HCT116 (cell line): ENCODE measurements around the gene C6orf62. TPM values are rescaled to one million over a fixed set of nuclear protein-coding genes. Genes with fewer than 3 reads are reported as not detected.

Source experiments
- ATAC-seq: fragments of 200-7000 bp; cut with Tn5 transposase; 2 replicates; pipeline ENCODE4 v1.9.1; 2020; ENCODE audit warnings: mild to moderate bottlenecking, moderate library complexity
- BruUV-seq: library from RNA; stranded (reverse); fragments of 400-500 nt; replicated peaks from 2 replicates; lab custom pipeline; 2021; lab: Mats Ljungman, UMichigan
- CTCF ChIA-PET: fragments of 300-600 bp; sonication (Branson Sonifier 250); formaldehyde crosslinking; loops from one replicate; lab custom pipeline; 2021; ENCODE audit warnings: antibody characterized with exemption; lab: Charles Lee
- POLR2A ChIA-PET: fragments of 300-600, 350-600 bp; sonication (Branson Sonifier 250); formaldehyde crosslinking; loops from one replicate; lab custom pipeline; 2021; ENCODE audit warnings: antibody characterized with exemption; lab: Charles Lee
- RAD21 ChIA-PET, 2 experiments: fragments of 300-600 bp; sonication (Branson Sonifier 250); formaldehyde crosslinking; loops; one replicate each; lab custom pipeline; 2023; ENCODE audit warnings: low total read pairs in 2 of 2; ENCODE audit not compliant: uncharacterized antibody in 2 of 2, unreplicated experiment in 2 of 2, low non-redundant PET in 1 of 2; lab: Charles Lee
- DNase-seq: peaks from one replicate; pipeline ENCODE4 v3.0.0-alpha.2; 2010; ENCODE audit warnings: low read depth, low spot score
- H2AFZ ChIP-seq: fragments of 200-600 bp; shearing (Covaris generic), sonication (generic); 2 replicates; pipeline ENCODE4 v1.6.1; 2017; ENCODE audit warnings: low read depth, mixed run types, mixed read lengths, antibody characterized with exemption, low read length; ENCODE audit not compliant: poor library complexity, severe bottlenecking
- H3K27ac ChIP-seq: 2 replicates; pipeline ENCODE4 v1.5.1; 2012; ENCODE audit warnings: low read depth, low read length
- H3K27me3 ChIP-seq: fragments of 200-600 bp; sonication (generic); 2 replicates; pipeline ENCODE4 v1.6.1; 2016; ENCODE audit warnings: mixed run types, low read length, mixed read lengths; ENCODE audit not compliant: insufficient read depth
- H3K36me3 ChIP-seq, 2 experiments: fragments of 200-500 bp in 1 of 2; fragments of 200-600 bp in 1 of 2; sonication (Bioruptor generic) in 1 of 2; sonication (generic) in 1 of 2; 2 replicates each; pipeline versions ENCODE4 v1.5.1 to v1.6.1; 2014 to 2016; ENCODE audit warnings: low read length in 2 of 2, inconsistent platforms in 1 of 2, mixed read lengths in 1 of 2, mixed run types in 1 of 2; ENCODE audit not compliant: insufficient read depth in 2 of 2, control insufficient read depth in 1 of 2
- H3K4me1 ChIP-seq, 2 experiments: fragments of 200-600 bp in 1 of 2; sonication (generic) in 1 of 2; 2 replicates each; pipeline versions ENCODE4 v1.5.1 to v1.6.1; 2012 to 2017; ENCODE audit warnings: low read length in 2 of 2, inconsistent platforms in 1 of 2, mild to moderate bottlenecking in 1 of 2, mixed read lengths in 1 of 2, mixed run types in 1 of 2, moderate library complexity in 1 of 2; ENCODE audit not compliant: insufficient read depth in 2 of 2, control insufficient read depth in 1 of 2
- H3K4me2 ChIP-seq: fragments of 200-600 bp; sonication (generic); 2 replicates; pipeline ENCODE4 v1.6.1; 2017; ENCODE audit warnings: mixed run types, low read length, mixed read lengths
- H3K4me3 ChIP-seq, 2 experiments: fragments of 200-600 bp in 1 of 2; sonication (generic) in 1 of 2; replicated peaks in 1 of 2; 2 replicates each; pipeline ENCODE4 v1.5.1; 2011 to 2016; ENCODE audit warnings: low read length in 2 of 2, control low read depth in 1 of 2, low read depth in 1 of 2, mild to moderate bottlenecking in 1 of 2, mixed read lengths in 1 of 2, mixed run types in 1 of 2
- H3K79me2 ChIP-seq: fragments of 200-600 bp; sonication (generic); 2 replicates; pipeline ENCODE4 v1.6.1; 2017; ENCODE audit warnings: mild to moderate bottlenecking, mixed run types, low read length, moderate library complexity, mixed read lengths; ENCODE audit not compliant: insufficient read depth
- H3K9ac ChIP-seq: fragments of 200-600 bp; sonication (generic); 2 replicates; pipeline ENCODE4 v1.6.1; 2016; ENCODE audit warnings: low read length, mixed read lengths
- H3K9me2 ChIP-seq: fragments of 200-600 bp; sonication (generic), shearing (Covaris generic); 2 replicates; pipeline ENCODE4 v1.6.1; 2017; ENCODE audit warnings: mixed run types, mild to moderate bottlenecking, moderate library complexity; ENCODE audit not compliant: insufficient read depth
- H3K9me3 ChIP-seq, 2 experiments: fragments of 200-500 bp in 1 of 2; fragments of 200-600 bp in 1 of 2; sonication (Bioruptor generic) in 1 of 2; sonication (generic) in 1 of 2; 2 replicates each; pipeline ENCODE4 v1.6.1; 2014 to 2017; ENCODE audit warnings: low read length in 2 of 2, mixed read lengths in 2 of 2, inconsistent platforms in 1 of 2, low read depth in 1 of 2, mild to moderate bottlenecking in 1 of 2, mixed run types in 1 of 2, moderate library complexity in 1 of 2; ENCODE audit not compliant: control insufficient read depth in 1 of 2, insufficient read depth in 1 of 2
- H4K20me1 ChIP-seq: fragments of 200-600 bp; sonication (generic), shearing (Covaris generic); 2 replicates; pipeline ENCODE4 v1.6.1; 2017; ENCODE audit warnings: mixed run types, mild to moderate bottlenecking, moderate library complexity; ENCODE audit not compliant: insufficient read depth
- ELF1 ChIP-seq: IDR thresholded peaks from 2 replicates; pipeline ENCODE4 v1.6.1; 2012; ENCODE audit warnings: low read depth, borderline replicate concordance
- MAX ChIP-seq: IDR thresholded peaks from 2 replicates; pipeline ENCODE4 v1.6.1; 2012
- POLR2A ChIP-seq: IDR thresholded peaks from 2 replicates; pipeline ENCODE4 v1.7.0; 2011; ENCODE audit warnings: borderline replicate concordance; ENCODE audit not compliant: insufficient read depth, insufficient read length; ENCODE audit errors: extremely low read depth
- REST ChIP-seq: IDR thresholded peaks from 2 replicates; pipeline ENCODE4 v1.6.1; 2012; ENCODE audit warnings: low read depth
- SP1 ChIP-seq: IDR thresholded peaks from 2 replicates; pipeline ENCODE4 v1.6.1; 2012; ENCODE audit warnings: low read depth
- YY1 ChIP-seq: IDR thresholded peaks from 2 replicates; pipeline ENCODE4 v1.6.1; 2011; ENCODE audit warnings: low read length, low read depth, moderate library complexity, mild to moderate bottlenecking; ENCODE audit not compliant: insufficient replicate concordance; ENCODE audit errors: extremely low read depth
- ZBTB33 ChIP-seq: IDR thresholded peaks from 2 replicates; pipeline ENCODE4 v1.6.1; 2011; ENCODE audit warnings: mild to moderate bottlenecking, low read length, moderate library complexity; ENCODE audit not compliant: insufficient replicate concordance; ENCODE audit errors: extremely low read depth
- ZNF274 ChIP-seq: fragments of 200-500 bp; sonication (Bioruptor generic); IDR thresholded peaks from 2 replicates; pipeline ENCODE4 v1.6.1; 2014; ENCODE audit warnings: mild to moderate bottlenecking, low read depth, low read length, inconsistent platforms
- intact Hi-C: fragments of 100-400 bp; cut with micrococcal nuclease; formaldehyde crosslinking; loops from 2 replicates; pipeline ENCODE4 v1.10.0; 2022
- total RNA-seq: library from RNA; stranded (reverse); gene quantifications from one replicate; pipeline ENCODE4 v1.2.1, GENCODE V29; 2021; ENCODE audit not compliant: unreplicated experiment

C6orf62 gene
- total RNA-seq, 1 experiment from 2014 or later: 103 TPM

- BruUV-seq: no TSS peak
- no peak for TF ChIP-seq ZNF274
- no peak for TF ChIP-seq REST
- no peak for TF ChIP-seq MAX
- TF ChIP-seq ELF1: no peak
- no peak for TF ChIP-seq YY1
- TF ChIP-seq ZBTB33: no peak
- TF ChIP-seq POLR2A: no peak
- no peak for TF ChIP-seq SP1
- no peaks in the 10 kb centered on the region for H3K4me1 ChIP-seq
- POLR2A ChIA-PET: no interaction called here
- no peak overlapping the region for H3K4me3 ChIP-seq
- no peaks in the 10 kb centered on the region for H3K36me3 ChIP-seq
- H3K27me3 ChIP-seq: no peaks in the 10 kb centered on the region
- ATAC-seq (no peak), DNase-seq (no peak)
- no peaks in the 10 kb centered on the region for H3K79me2 ChIP-seq
- RAD21 ChIA-PET: no interaction called here
- H4K20me1 ChIP-seq: no peaks in the 10 kb centered on the region
- H3K9me3 ChIP-seq: no peaks in the 10 kb centered on the region
- H3K9me2 ChIP-seq: no peaks in the 10 kb centered on the region
- H3K4me2 ChIP-seq: no peak overlapping the region
- no peak overlapping the region for H3K9ac ChIP-seq
- no peak overlapping the region for H2AFZ ChIP-seq
- intact Hi-C loops: no loop called here
- no peak overlapping the region for H3K27ac ChIP-seq
- CTCF ChIA-PET: interaction anchor here (2.0 kb wide), 1 partner anchor 109 kb away, joined by 9 read pairs; no protein-coding TSS in a partner anchor
Measured at GRCh38 chr6:24689964-24690363, 29.0 kb downstream of the C6orf62 start.
